ENCODE data around the gene EGFL8. TPM values are rescaled to one million over a fixed set of nuclear protein-coding genes. Genes with fewer than 3 reads are reported as not detected.
"Not testable (repeated sequence)": the region's sequence is repeated elsewhere in the genome, so short reads cannot be mapped to it uniquely, and the experiment has no call there.

Gene EGFL8
- total RNA-seq, 1 donor from 2014 or later: 6.1 TPM

DNA sequence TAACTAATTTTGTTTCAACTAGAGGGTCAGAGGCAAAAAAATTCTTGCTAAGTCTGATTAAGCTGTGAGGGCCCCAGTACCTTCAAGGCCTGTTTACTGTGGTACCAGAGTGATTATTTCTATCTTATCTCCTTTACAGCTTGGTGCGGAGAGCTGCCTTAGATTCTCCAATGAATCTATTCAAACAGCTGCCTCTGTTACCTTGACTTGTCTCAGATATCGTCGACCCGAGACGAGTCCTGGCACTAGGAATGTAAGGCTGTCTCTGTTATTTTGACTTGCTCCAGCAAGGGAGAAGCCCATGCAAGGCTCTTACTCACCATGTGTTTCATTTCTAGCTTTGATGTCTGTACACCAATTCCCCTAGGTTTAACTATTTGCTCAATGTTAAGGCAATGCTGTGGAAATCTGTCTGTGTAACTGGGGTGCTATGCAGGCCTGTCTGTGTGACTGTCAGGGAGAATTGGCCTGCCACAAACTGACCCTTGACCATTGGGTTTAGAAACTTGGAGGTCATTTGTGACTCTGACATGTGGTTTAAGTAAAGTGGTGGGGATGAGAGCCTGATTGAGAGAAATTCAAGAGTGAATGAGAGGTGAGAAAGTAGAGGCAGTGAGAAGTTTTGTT is 23.9 kb upstream of the EGFL8 start:
- DNase-seq (no peak), ATAC-seq (ENCODE audit: poor library complexity) (no peak)
- intact Hi-C loops (cut with DNase I): no loop called here

DNA sequence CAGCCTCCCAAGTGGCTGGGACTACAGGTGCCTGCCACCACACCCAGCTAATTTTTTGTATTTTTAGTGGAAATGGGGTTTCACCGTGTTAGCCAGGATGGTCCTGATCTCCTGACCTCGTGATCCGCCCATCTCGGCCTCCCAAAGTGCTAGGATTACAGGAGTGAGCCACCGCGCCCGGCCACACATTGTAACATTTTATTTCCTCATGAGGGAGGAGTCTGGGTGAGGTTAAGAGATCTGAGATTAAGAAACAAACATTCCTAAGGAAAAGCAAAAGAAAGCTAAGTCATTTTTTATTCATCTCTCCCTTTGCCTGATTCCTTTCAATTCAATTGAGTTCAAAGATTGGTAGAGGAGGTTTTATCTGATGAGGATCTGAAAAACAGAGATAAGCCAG is 20.2 kb upstream of the EGFL8 start:
- ATAC-seq (ENCODE audit: poor library complexity); intact Hi-C loops (cut with DNase I); DNase-seq: not testable (repeated sequence)

DNA sequence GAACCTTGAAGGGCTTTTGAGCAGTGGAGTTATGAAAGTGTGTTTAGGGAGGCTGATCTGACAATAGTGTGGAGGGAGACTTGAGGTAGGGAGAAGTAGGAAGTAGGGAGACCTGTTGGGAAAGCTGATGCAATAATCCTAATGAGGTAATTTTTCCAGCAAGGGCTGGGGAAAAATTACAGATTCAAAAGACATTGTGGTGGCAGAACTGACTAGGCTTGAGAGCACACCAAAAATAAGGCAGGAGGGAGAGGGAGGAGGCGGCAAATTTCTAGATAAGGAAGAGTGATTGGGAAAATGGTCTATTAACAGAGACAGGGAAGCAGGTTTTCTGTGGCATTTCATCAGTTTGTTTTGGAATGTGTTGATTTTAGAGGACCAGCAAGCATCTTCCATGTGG is 18.1 kb upstream of the EGFL8 start:
- DNase-seq (no peak), ATAC-seq (ENCODE audit: poor library complexity) (no peak)
- intact Hi-C loops (cut with DNase I): no loop called here

- intact Hi-C loops (cut with DNase I): no loop called here
- no peak for ATAC-seq (ENCODE audit: poor library complexity)
- no peak for DNase-seq
Measured at GRCh38 chr6:32146687-32147086, 17.7 kb upstream of the EGFL8 start.

GRCh38 chr6:32147401-32148132 is 16.8 kb upstream of the EGFL8 start:
- ATAC-seq (ENCODE audit: poor library complexity) (no peak), DNase-seq (no peak)
- intact Hi-C loops (cut with DNase I): no loop called here

- intact Hi-C loops (cut with DNase I): no loop called here
- DNase-seq (peak; percentile 76), ATAC-seq (ENCODE audit: poor library complexity) (peak; percentile 62)
Measured at GRCh38 chr6:32148289-32149091, 15.9 kb upstream of the EGFL8 start.

- no peak for ATAC-seq (ENCODE audit: poor library complexity)
- intact Hi-C loops (cut with DNase I): no loop called here
- peak; percentile 45 for DNase-seq
Measured at GRCh38 chr6:32149092-32149755, 15.2 kb upstream of the EGFL8 start.

DNA sequence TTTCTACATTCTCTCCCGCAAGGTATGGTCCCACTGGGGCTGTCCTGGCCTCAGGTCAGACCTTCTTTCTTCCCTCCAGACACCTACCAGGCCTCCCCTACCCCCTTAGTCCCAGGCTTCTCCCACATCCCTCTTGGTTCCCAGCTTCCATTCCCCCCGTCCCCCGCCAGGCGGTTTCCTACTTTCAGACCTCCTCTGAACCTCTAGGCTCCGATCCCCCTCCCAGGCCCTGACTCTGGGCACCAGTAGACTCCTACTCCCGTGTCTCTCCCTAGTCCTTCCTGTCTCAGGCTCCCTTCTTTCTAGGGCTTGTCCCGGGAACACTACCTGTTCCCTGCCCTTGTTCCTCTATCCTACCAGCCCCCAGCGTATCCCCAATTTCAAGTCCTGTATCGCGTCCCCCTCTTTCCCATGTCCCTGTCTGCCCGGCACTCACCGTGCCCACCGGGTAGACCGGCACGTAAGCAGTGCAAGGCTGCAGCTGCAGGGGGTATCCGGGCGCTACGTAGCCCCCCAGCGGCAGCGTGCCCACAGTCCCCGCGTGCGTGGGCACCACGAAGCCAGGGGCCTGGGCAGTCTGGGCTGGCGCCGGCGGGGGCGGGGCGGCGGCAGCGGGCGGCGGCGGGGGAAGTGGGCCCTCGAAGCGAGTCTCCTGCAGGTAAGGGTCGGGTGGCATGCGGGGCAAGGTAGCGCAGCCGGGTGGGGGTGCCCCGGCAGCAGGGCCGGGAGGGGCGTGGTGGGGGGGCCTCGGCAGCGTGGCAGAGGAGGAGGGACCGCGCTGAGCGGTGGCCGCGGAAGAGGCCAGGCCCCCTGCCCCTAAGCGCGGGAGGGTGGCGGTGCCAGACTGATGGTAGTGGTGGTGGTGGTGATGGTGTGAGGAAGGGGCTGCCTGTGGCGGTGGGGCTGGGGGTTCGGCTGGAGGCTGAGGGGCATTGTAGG is 14.2 kb upstream of the EGFL8 start:
- intact Hi-C loops (cut with DNase I): no loop called here
- ATAC-seq (ENCODE audit: poor library complexity) (no peak), DNase-seq (no peak)

DNA sequence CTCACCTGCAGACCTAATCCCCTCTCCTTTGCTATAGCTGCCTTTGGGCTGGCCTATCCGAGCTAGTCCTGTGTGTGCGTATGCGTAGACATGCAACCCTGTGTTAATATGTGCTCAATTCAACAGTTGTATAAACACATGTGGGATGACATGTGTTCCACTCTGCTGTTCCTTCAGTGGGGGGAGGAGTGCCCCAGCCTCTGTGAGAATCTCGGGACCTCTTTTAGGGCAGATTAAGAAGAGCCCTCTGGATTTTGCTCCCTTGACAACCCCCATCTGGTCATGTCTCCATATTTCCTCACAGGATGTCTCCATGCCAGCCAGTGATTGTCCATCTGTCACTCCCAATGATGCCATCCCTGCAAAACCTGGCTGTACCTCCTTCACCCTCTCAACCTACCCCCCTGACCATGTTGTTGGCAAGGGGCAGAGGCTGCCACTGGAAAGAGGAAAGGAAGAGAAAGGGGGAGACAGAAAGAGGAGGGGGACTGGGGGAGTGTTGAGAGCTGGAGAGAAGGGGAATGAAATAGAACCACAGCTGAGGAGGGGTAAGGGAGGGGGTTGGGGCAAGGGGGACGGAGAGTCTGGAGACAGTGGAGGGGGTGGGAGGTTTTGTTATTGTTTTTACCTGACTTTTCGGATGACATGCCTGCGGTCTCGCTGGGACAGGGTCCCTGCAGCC is 13.1 kb upstream of the EGFL8 start:
- DNase-seq: no peak
- ATAC-seq (ENCODE audit: poor library complexity): no peak
- intact Hi-C loops (cut with DNase I): no loop called here

- DNase-seq: no peak
- intact Hi-C loops (cut with DNase I): no loop called here
Measured at GRCh38 chr6:32151863-32152768, 12.3 kb upstream of the EGFL8 start, which contains the start of gene PRRT1. PRRT1 (minus strand) TSS chr6:32151939; CDS start chr6:32151827, 112 bp downstream.

DNA sequence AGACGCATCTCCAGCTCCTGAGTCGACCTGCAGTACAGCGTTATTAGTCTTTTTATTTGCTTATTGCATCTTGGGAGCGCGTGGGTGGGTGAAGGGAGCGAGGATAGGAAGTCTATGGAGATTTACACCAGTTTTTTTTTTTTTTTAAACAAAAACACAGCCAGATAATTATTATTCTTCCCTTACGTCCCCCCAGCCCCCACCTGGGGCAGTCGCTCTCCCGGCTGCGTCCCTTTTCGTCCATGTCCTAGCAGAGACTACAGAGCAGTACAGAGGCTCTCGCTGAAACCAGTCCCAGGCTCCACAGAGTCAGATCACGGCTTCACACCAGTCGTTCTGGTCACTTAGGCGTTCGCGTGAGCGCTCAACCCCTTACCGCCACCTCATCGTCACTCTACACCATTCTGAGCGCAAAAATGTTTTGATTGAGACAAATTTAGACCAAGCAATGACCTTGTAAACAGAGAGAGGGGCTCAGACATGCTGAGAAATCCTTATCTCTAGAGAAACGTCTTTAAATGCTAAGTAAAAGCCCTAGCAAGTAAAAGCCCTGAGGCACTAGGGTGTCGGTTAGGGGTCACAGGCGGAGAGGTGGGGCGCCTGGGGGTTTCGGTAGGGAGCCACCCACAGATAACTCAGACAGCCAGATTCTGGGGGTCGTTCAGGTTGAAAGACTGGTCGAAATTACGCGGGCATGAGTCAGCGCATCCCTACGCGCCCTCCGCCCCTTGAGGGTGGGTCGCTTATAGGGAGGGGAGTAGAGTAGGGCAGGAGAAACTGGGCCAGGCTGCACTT is 11.4 kb upstream of the EGFL8 start:
- DNase-seq (peak; percentile 42), ATAC-seq (ENCODE audit: poor library complexity) (peak; percentile 30)
- intact Hi-C loops (cut with DNase I): no loop called here

More at GRCh38 chr6:32151863-32152768, 12.3 kb upstream of the EGFL8 start, which contains the start of gene PRRT1:
- ATAC-seq (ENCODE audit: poor library complexity): no peak

GRCh38 chr6:32153564-32154513 is 10.6 kb upstream of the EGFL8 start, which contains the start of gene PPT2:
PPT2 (plus strand) TSS chr6:32154141; CDS start chr6:32154595, 454 bp downstream.
- DNase-seq (peak; percentile 93), ATAC-seq (ENCODE audit: poor library complexity) (peak; percentile 92)
- intact Hi-C loops (cut with DNase I): no loop called here

- peak; percentile 73 for DNase-seq
- peak; percentile 79 for ATAC-seq (ENCODE audit: poor library complexity)
- intact Hi-C loops (cut with DNase I): no loop called here
Measured at GRCh38 chr6:32154514-32155161, 9.8 kb upstream of the EGFL8 start.

DNA sequence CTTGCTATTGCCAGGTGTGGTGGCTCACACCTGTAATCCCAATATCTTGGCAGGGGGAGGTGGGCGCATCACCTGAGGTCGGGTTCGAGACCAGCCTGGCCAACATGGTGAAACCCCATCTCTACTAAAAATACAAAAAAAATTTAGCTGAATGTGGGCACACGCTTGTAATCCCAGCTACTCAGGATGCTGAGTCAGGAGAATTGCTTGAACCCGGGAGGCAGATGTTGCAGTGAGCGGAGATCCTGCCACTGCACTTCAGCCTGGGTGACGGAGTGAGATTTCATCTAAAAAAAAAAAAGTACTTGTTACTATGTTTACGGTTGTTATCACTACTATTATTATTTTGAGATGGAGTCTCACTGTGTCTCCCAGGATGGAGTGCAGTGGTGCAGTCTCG is 7.5 kb upstream of the EGFL8 start:
- intact Hi-C loops (cut with DNase I): no loop called here
- DNase-seq: no peak
- ATAC-seq (ENCODE audit: poor library complexity): no peak
